ENCODE measurements around the gene SLC27A6.

DNA sequence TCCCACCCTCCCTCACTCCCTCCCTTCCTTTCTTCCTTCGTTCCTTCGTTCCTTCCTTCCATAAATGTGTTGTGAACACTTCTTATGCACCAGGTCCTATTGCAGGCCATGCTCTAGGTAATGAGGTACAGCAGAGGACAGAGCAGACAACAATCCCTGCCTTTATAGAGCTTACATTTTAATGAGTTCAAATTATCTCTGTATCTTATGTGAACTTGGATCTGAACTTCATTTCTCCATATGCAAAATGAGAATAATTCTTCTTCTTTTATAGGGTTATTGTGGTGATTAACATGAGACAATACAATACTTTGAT, 37.2 kb downstream of the SLC27A6 start:
- TF ChIP-seq, protein P1, sequence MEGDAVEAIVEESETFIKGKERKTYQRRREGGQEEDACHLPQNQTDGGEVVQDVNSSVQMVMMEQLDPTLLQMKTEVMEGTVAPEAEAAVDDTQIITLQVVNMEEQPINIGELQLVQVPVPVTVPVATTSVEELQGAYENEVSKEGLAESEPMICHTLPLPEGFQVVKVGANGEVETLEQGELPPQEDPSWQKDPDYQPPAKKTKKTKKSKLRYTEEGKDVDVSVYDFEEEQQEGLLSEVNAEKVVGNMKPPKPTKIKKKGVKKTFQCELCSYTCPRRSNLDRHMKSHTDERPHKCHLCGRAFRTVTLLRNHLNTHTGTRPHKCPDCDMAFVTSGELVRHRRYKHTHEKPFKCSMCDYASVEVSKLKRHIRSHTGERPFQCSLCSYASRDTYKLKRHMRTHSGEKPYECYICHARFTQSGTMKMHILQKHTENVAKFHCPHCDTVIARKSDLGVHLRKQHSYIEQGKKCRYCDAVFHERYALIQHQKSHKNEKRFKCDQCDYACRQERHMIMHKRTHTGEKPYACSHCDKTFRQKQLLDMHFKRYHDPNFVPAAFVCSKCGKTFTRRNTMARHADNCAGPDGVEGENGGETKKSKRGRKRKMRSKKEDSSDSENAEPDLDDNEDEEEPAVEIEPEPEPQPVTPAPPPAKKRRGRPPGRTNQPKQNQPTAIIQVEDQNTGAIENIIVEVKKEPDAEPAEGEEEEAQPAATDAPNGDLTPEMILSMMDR (IDR thresholded peaks at IDR 0.05): no peak
- no peak for TF ChIP-seq POLR2A (IDR thresholded peaks at IDR 0.05)

Measured in sigmoid colon (tissue), 3 donors.